Measurements from ENCODE around the gene LRP6.

The LRP6 gene

DNA sequence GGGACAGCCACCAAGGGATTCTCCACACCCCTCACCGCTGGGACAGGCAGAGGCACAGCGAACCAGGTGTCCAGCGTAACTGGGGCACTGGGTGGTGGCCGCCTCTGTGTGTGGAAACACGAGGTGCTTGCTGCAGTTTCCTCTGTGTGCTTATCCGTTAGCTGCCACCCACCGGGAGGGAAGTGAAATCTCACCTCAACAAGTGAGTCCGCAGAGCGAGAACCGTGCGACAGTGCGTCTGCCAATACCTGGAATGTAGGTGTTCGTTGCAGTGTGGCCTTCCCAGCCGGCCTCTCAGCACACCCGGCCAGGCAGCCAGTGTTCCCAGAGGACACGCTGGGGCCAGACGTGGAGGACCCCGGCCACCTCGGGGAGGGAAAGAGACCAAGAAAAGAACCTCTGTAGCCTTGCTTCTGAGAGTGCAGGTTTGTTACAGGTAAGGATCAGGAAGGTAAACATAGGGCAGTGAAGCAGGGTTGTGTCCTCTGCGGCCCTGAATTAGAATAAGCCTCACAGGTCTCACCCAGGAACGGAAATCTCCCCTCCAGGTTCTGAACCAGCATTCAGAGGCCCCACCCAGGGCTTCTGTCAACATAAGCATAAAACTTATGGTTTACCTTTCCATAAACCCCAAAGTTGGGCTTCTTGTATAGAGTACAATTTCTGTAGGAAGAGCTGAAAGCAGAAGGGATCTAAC lies 194.6 kb downstream of the LRP6 start:
- DNase-seq (ENCODE audit: low spot score): no peak

- DNase-seq (ENCODE audit: low spot score): no peak
These were observed 195.9 kb downstream of the LRP6 start, which contains the start of gene BCL2L14 for GRCh38 chr12:12070674-12071656. BCL2L14 (plus strand) TSS chr12:12070939; CDS start chr12:12079306, 8,367 bp downstream.

- no peak for DNase-seq (ENCODE audit: low spot score)
These were observed 196.9 kb downstream of the LRP6 start for GRCh38 chr12:12069821-12070548.

DNA sequence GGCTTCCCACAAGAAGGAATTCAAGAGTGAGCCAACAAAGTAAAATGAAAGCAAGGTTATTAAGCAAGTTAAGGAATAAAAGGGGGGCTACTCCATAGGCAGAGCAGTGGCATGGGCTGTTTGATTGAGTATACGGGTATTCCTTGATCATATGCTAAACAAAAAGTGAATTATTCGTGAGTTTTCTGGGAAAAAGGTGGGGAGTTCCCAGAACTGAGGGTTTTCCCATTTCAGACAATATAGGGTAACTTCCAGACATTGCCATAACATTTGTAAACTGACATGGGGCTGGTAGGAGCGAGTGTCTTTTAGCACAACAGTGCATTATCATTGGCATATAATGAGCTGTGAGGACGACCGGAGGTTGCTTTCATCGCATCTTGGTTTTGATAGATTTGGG lies 198.1 kb downstream of the LRP6 start:
- DNase-seq (ENCODE audit: low spot score): no peak

Measured in GM03348 (cell line).